Vagina (tissue), 2 donors: Measurements from ENCODE around the gene TMEM38A. TPM values are rescaled to one million over a fixed set of nuclear protein-coding genes. Genes with fewer than 3 reads are reported as not detected.

ENCODE experiments used
- DNase-seq, 2 donors: peaks; one replicate each; pipeline ENCODE4 v3.0.0-alpha.2; 2017; ENCODE audit errors: extremely low spot score in 2 of 2
- H3K27ac ChIP-seq: fragments of 200-600 bp; sonication (generic); one replicate; pipeline ENCODE4 v1.5.1; 2019
- H3K27me3 ChIP-seq: fragments of 200-600 bp; sonication (generic); one replicate; pipeline ENCODE4 v1.5.1; 2019
- H3K36me3 ChIP-seq, 2 donors: fragments of 200-600 bp; sonication (generic); one replicate each; pipeline ENCODE4 v1.5.1; 2017 to 2019
- H3K4me1 ChIP-seq: fragments of 200-600 bp; sonication (generic); one replicate; pipeline ENCODE4 v1.5.1; 2019
- H3K4me3 ChIP-seq, 2 donors: fragments of 200-600 bp; sonication (generic); 1 replicate in 1 of 2; 2 replicates in 1 of 2; pipeline ENCODE4 v1.5.1; 2016 to 2019
- H3K9me3 ChIP-seq: fragments of 200-600 bp; sonication (generic); one replicate; pipeline ENCODE4 v1.5.1; 2019
- CTCF ChIP-seq, 3 experiments: fragments of 450-650 bp in 2 of 3; fragments of 200-600 bp in 1 of 3; sonication (generic) in 1 of 3; IDR thresholded peaks; one replicate each; pipeline ENCODE4 v1.5.1; 2017 to 2019; ENCODE audit warnings: antibody characterized with exemption in 3 of 3, mild to moderate bottlenecking in 2 of 3, moderate library complexity in 2 of 3
- POLR2A ChIP-seq, 2 donors: fragments of 450-650 bp; IDR thresholded peaks; one replicate each; pipeline ENCODE4 v1.6.1; 2017; ENCODE audit warnings: antibody characterized with exemption in 2 of 2, mild to moderate bottlenecking in 2 of 2, moderate library complexity in 2 of 2
- POLR2AphosphoS5 ChIP-seq, 2 donors: sonication (generic); formaldehyde crosslinking; IDR thresholded peaks; one replicate each; pipeline ENCODE4 v1.9.0; 2017; ENCODE audit warnings: antibody characterized with exemption in 2 of 2, mild to moderate bottlenecking in 2 of 2, low read depth in 1 of 2; ENCODE audit not compliant: insufficient read depth in 1 of 2
- intact Hi-C: fragments of 100-400 bp; cut with DNase I; formaldehyde crosslinking; loops from one replicate; pipeline ENCODE4 v1.15.1; 2023
- total RNA-seq: library from RNA; depleted of rRNA; stranded (reverse); fragments of >200 nt; gene quantifications from one replicate; pipeline ENCODE4 v1.2.3, GENCODE V29; 2016

The TMEM38A gene
- total RNA-seq, result 4.7 TPM

- peaks cover 41% of the 10 kb centered on the region for H3K4me1 ChIP-seq
- no peaks in the 10 kb centered on the region for H3K27me3 ChIP-seq
- no peaks in the 10 kb centered on the region for H3K9me3 ChIP-seq
- TF ChIP-seq POLR2AphosphoS5 (IDR thresholded peaks at IDR 0.05; ENCODE audit: insufficient read depth in 1 of 2, low read depth in 1 of 2) (no peak), CTCF (IDR thresholded peaks at IDR 0.05) (no peak), POLR2A (IDR thresholded peaks at IDR 0.05) (no peak)
- intact Hi-C loops, result no loop called here
- peaks cover 0 to 6% of the 10 kb centered on the region in 2 donors for H3K36me3 ChIP-seq
- peak within 1 kb of the TSS; percentile 80 for H3K27ac ChIP-seq
- DNase-seq, result no peak
- H3K4me3 ChIP-seq, result peak within 1 kb of the TSS; percentile 59 to 93
Measured at GRCh38 chr19:16660763-16661479, at the start of gene TMEM38A. Gene TMEM38A, plus strand, starts transcription at chr19:16661139. Its CDS starts 79 bp downstream, at chr19:16661218.

- Histone ChIP-seq H3K4me1 (peaks cover 93% of the 10 kb centered on the region), H3K36me3 (no peaks in the 10 kb centered on the region), H3K27ac (peak overlapping the region; percentile 7), H3K4me3 (no peak overlapping the region), H3K27me3 (no peaks in the 10 kb centered on the region), H3K9me3 (no peaks in the 10 kb centered on the region)
- no peak for DNase-seq
- TF ChIP-seq CTCF (IDR thresholded peaks at IDR 0.05) (no peak), POLR2A (IDR thresholded peaks at IDR 0.05) (no peak), POLR2AphosphoS5 (IDR thresholded peaks at IDR 0.05; ENCODE audit: insufficient read depth in 1 of 2, low read depth in 1 of 2) (no peak)
- intact Hi-C loops, result no loop called here
Measured at GRCh38 chr19:16612636-16613035, 48.3 kb upstream of the TMEM38A start.

- Histone ChIP-seq H3K36me3 (no peaks in the 10 kb centered on the region), H3K27ac (no peak overlapping the region), H3K9me3 (no peaks in the 10 kb centered on the region), H3K4me3 (no peak overlapping the region), H3K27me3 (no peaks in the 10 kb centered on the region), H3K4me1 (peaks cover 82% of the 10 kb centered on the region)
- intact Hi-C loops, result no loop called here
- no peak for TF ChIP-seq POLR2AphosphoS5 (IDR thresholded peaks at IDR 0.05; ENCODE audit: insufficient read depth in 1 of 2, low read depth in 1 of 2)
- TF ChIP-seq POLR2A (IDR thresholded peaks at IDR 0.05), result no peak
- TF ChIP-seq CTCF (IDR thresholded peaks at IDR 0.05), result no peak
- no peak for DNase-seq
Measured at GRCh38 chr19:16613841-16614240, 47.1 kb upstream of the TMEM38A start.

GRCh38 chr19:16614941-16615340 lies 46.0 kb upstream of the TMEM38A start:
- Histone ChIP-seq H3K9me3 (no peaks in the 10 kb centered on the region), H3K4me3 (no peak overlapping the region), H3K27ac (no peak overlapping the region), H3K36me3 (no peaks in the 10 kb centered on the region), H3K4me1 (peaks cover 82% of the 10 kb centered on the region), H3K27me3 (no peaks in the 10 kb centered on the region)
- TF ChIP-seq CTCF (IDR thresholded peaks at IDR 0.05) (no peak), POLR2A (IDR thresholded peaks at IDR 0.05) (no peak), POLR2AphosphoS5 (IDR thresholded peaks at IDR 0.05; ENCODE audit: insufficient read depth in 1 of 2, low read depth in 1 of 2) (no peak)
- DNase-seq, result no peak
- intact Hi-C loops, result no loop called here

GRCh38 chr19:16615808-16616207 lies 45.1 kb upstream of the TMEM38A start:
- no peaks in the 10 kb centered on the region for H3K27me3 ChIP-seq
- H3K27ac ChIP-seq, result no peak overlapping the region
- H3K4me3 ChIP-seq, result no peak overlapping the region
- intact Hi-C loops, result no loop called here
- DNase-seq, result no peak
- TF ChIP-seq POLR2AphosphoS5 (IDR thresholded peaks at IDR 0.05; ENCODE audit: insufficient read depth in 1 of 2, low read depth in 1 of 2) (no peak), CTCF (IDR thresholded peaks at IDR 0.05) (no peak), POLR2A (IDR thresholded peaks at IDR 0.05) (no peak)
- H3K9me3 ChIP-seq, result no peaks in the 10 kb centered on the region
- H3K4me1 ChIP-seq, result peaks cover 80% of the 10 kb centered on the region
- H3K36me3 ChIP-seq, result no peaks in the 10 kb centered on the region
